ENCODE data around the gene UNC45B.
"Not testable (repeated sequence)": the region's sequence is repeated elsewhere in the genome, so short reads cannot be mapped to it uniquely, and the experiment has no call there.

The UNC45B gene

GRCh38 chr17:35149941-35150340, 2.3 kb downstream of the UNC45B start:
- no peak overlapping the region for H4K91ac ChIP-seq (ENCODE audit: low read length)
- no peak overlapping the region for H2AFZ ChIP-seq (ENCODE audit: low read depth, low read length)
- H3K14ac ChIP-seq (ENCODE audit: low read length in 2 of 2), result no peak overlapping the region
- no peak overlapping the region for H3K9ac ChIP-seq (ENCODE audit: low read length)
- H2BK12ac ChIP-seq (ENCODE audit: low read length in 2 of 2), result no peak overlapping the region
- no peak for DNase-seq
- no peak overlapping the region for H4K8ac ChIP-seq (ENCODE audit: low read length)
- H2BK120ac ChIP-seq (ENCODE audit: low read depth, low read length), result no peak overlapping the region
- H3K4me2 ChIP-seq (ENCODE audit: low read length, poor library complexity, severe bottlenecking), result no peak overlapping the region
- no peak overlapping the region for H3K23ac ChIP-seq (ENCODE audit: low read length in 2 of 2)
- H3K4me1 ChIP-seq (ENCODE audit: control insufficient read depth, insufficient read depth, low read depth, low read length), result no peaks in the 10 kb centered on the region
- no peak overlapping the region for H2BK5ac ChIP-seq (ENCODE audit: low read depth, low read length, poor library complexity, severe bottlenecking)
- H2BK15ac ChIP-seq (ENCODE audit: low read depth, poor library complexity, severe bottlenecking), result no peak overlapping the region
- H3K4me3 ChIP-seq (ENCODE audit: insufficient read depth in 1 of 2, low read depth in 1 of 2, low read length in 2 of 2), result no peak overlapping the region
- WGBS, result 85% methylated on average over 11 of the region's 11 CpGs
- no peaks in the 10 kb centered on the region for H3K36me3 ChIP-seq (ENCODE audit: control insufficient read depth in 1 of 2, insufficient read depth in 2 of 2, low read depth in 1 of 2, low read length in 2 of 2)
- no peak overlapping the region for H3K4ac ChIP-seq (ENCODE audit: low read depth in 1 of 2, low read length in 2 of 2)
- H3K79me1 ChIP-seq (replicated peaks; ENCODE audit: low read length, poor library complexity, severe bottlenecking), result no peaks in the 10 kb centered on the region
- H3K27ac ChIP-seq (ENCODE audit: low read length, poor library complexity, severe bottlenecking), result no peak overlapping the region
- no peaks in the 10 kb centered on the region for H3K9me3 ChIP-seq (ENCODE audit: control insufficient read depth, low read length)
- H2AK5ac ChIP-seq (ENCODE audit: low read length, severe bottlenecking), result no peak overlapping the region
- no peak overlapping the region for H3K18ac ChIP-seq (ENCODE audit: low read depth in 1 of 2, low read length in 2 of 2)
- peaks cover 34 to 44% of the 10 kb centered on the region in 2 experiments for H3K27me3 ChIP-seq (ENCODE audit: control insufficient read depth in 1 of 2, insufficient read depth in 1 of 2, low read length in 2 of 2)

DNA sequence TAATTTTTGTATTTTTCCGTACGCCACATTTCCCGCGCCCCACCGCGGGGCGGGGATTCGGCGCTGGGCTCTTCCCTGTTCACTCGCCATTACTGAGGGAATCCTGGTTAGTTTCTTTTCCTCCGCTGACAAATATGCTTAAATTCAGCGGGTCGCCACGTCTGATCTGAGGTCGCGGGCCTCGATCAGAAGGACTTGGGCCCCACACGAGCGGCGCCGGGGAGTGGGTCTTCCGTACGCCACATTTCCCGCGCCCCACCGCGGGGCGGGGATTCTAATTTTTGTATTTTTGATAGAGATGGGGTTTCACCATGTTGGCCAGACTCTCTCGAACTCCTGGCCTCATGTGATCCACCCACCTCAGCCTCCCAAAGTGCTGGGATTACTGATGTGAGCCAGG, 3.5 kb downstream of the UNC45B start:
- H3K27ac ChIP-seq (ENCODE audit: low read length, poor library complexity, severe bottlenecking); H3K18ac ChIP-seq (ENCODE audit: low read depth in 1 of 2, low read length in 2 of 2); H4K91ac ChIP-seq (ENCODE audit: low read length); H2BK120ac ChIP-seq (ENCODE audit: low read depth, low read length); H4K8ac ChIP-seq (ENCODE audit: low read length); H2BK12ac ChIP-seq (ENCODE audit: low read length in 2 of 2); H3K14ac ChIP-seq (ENCODE audit: low read length in 2 of 2); H3K9ac ChIP-seq (ENCODE audit: low read length); H3K4ac ChIP-seq (ENCODE audit: low read depth in 1 of 2, low read length in 2 of 2); H2BK15ac ChIP-seq (ENCODE audit: low read depth, poor library complexity, severe bottlenecking); DNase-seq; H2BK5ac ChIP-seq (ENCODE audit: low read depth, low read length, poor library complexity, severe bottlenecking); H3K4me1 ChIP-seq (ENCODE audit: control insufficient read depth, insufficient read depth, low read depth, low read length); H3K9me3 ChIP-seq (ENCODE audit: control insufficient read depth, low read length); H3K79me1 ChIP-seq (replicated peaks; ENCODE audit: low read length, poor library complexity, severe bottlenecking); H3K4me3 ChIP-seq (ENCODE audit: insufficient read depth in 1 of 2, low read depth in 1 of 2, low read length in 2 of 2); H3K4me2 ChIP-seq (ENCODE audit: low read length, poor library complexity, severe bottlenecking); H2AK5ac ChIP-seq (ENCODE audit: low read length, severe bottlenecking); H2AFZ ChIP-seq (ENCODE audit: low read depth, low read length); H3K36me3 ChIP-seq (ENCODE audit: control insufficient read depth in 1 of 2, insufficient read depth in 2 of 2, low read depth in 1 of 2, low read length in 2 of 2); H3K23ac ChIP-seq (ENCODE audit: low read length in 2 of 2): not testable (repeated sequence)
- peaks cover 34 to 44% of the 10 kb centered on the region in 2 experiments for H3K27me3 ChIP-seq (ENCODE audit: control insufficient read depth in 1 of 2, insufficient read depth in 1 of 2, low read length in 2 of 2)
- WGBS, result 98% methylated on average over 28 of the region's 29 CpGs

DNA sequence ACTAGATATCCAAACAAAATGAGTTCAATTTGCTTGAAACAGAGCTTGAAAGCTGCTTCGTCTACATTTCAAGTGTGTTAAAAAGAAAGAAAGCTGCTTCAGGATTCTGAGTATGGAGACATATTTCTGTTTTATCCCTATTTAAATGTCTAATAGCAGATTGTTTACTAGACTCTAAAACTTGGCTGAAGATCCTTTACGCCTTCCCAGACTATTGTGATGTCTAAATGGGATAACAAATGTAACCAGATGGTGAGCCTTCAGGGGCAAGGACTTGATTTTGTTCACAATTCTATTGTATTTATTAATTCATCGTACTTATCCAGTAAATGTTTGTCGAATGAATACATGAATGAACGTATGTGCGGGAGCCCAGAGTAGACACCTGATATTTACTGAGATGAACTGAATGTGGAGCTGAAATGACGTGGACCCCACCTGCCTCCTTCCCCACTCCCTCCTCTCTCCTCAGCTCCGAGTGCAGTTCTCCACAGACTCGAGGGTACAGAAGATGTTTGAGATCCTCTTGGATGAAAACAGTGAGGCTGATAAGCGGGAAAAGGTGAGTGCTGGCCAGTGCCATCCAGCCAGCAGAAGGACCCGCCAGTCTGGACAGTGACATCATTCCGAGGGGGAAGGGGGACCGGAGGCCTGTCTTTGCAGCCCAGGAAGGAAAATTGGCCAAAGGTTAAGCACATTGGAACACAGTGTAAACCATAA, 5.0 kb downstream of the UNC45B start:
- Histone ChIP-seq H2BK12ac (ENCODE audit: low read length in 2 of 2) (no peak overlapping the region), H3K4me3 (ENCODE audit: insufficient read depth in 1 of 2, low read depth in 1 of 2, low read length in 2 of 2) (no peak overlapping the region), H3K27me3 (ENCODE audit: control insufficient read depth in 1 of 2, insufficient read depth in 1 of 2, low read length in 2 of 2) (peaks cover 19 to 30% of the 10 kb centered on the region in 2 experiments), H3K4me2 (ENCODE audit: low read length, poor library complexity, severe bottlenecking) (no peak overlapping the region), H3K9ac (ENCODE audit: low read length) (no peak overlapping the region), H4K91ac (ENCODE audit: low read length) (no peak overlapping the region), H2BK120ac (ENCODE audit: low read depth, low read length) (no peak overlapping the region), H3K4me1 (ENCODE audit: control insufficient read depth, insufficient read depth, low read depth, low read length) (no peaks in the 10 kb centered on the region), H3K4ac (ENCODE audit: low read depth in 1 of 2, low read length in 2 of 2) (no peak overlapping the region), H3K23ac (ENCODE audit: low read length in 2 of 2) (no peak overlapping the region), H3K27ac (ENCODE audit: low read length, poor library complexity, severe bottlenecking) (no peak overlapping the region), H2BK15ac (ENCODE audit: low read depth, poor library complexity, severe bottlenecking) (no peak overlapping the region), H2AK5ac (ENCODE audit: low read length, severe bottlenecking) (no peak overlapping the region), H3K18ac (ENCODE audit: low read depth in 1 of 2, low read length in 2 of 2) (no peak overlapping the region), H3K36me3 (ENCODE audit: control insufficient read depth in 1 of 2, insufficient read depth in 2 of 2, low read depth in 1 of 2, low read length in 2 of 2) (no peaks in the 10 kb centered on the region), H3K9me3 (ENCODE audit: control insufficient read depth, low read length) (no peaks in the 10 kb centered on the region), H4K8ac (ENCODE audit: low read length) (no peak overlapping the region), H2AFZ (ENCODE audit: low read depth, low read length) (no peak overlapping the region), H3K14ac (ENCODE audit: low read length in 2 of 2) (no peak overlapping the region), H2BK5ac (ENCODE audit: low read depth, low read length, poor library complexity, severe bottlenecking) (no peak overlapping the region), H3K79me1 (replicated peaks; ENCODE audit: low read length, poor library complexity, severe bottlenecking) (no peaks in the 10 kb centered on the region)
- DNase-seq, result no peak
- 81% methylated on average over 7 of the region's 13 CpGs for WGBS

DNA sequence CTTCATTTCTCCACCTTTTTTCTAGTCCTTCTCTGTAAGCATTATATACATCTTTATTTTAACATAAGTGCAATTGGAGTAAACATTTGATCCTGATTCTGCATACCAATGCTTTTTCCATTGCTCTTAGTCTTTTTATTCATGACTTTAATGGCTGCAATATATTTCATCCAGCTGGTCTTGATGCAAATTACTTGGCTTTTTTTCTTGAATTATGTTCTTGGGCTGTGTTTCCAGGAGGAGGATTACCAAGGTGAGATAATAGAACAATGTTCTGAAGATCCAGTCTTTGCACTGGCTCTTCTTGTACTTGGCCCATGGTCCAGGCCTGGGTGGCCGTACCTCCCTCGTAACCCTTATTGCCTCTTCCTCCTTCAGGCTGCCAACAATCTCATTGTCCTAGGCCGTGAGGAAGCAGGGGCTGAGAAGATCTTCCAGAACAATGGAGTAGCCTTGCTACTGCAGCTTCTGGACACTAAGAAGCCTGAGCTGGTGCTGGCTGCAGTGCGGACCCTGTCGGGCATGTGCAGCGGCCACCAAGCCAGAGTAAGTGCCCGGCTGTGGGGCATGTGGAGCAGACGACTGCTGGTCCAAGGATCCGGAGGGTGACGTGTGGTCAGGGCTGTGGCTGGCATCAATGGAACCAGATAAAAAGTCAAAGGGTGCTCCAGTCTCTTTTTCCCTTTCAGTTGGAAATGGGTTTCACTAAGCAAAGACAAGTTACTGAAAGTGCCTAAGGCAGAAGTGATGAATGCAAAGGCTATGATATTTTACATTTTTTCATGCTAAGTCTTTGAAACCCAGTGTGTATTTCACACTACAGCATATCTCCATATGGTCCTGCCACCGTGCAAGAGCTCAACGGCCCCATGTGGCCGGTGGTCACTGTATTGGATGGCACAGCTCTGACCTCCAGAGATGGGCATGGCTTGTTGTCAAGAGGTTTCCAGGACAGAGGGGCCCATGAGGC, 6.9 kb downstream of the UNC45B start:
- DNase-seq, result no peak
- 89% methylated on average over 13 of the region's 13 CpGs for WGBS
- Histone ChIP-seq H3K4me2 (ENCODE audit: low read length, poor library complexity, severe bottlenecking) (no peak overlapping the region), H3K9me3 (ENCODE audit: control insufficient read depth, low read length) (no peaks in the 10 kb centered on the region), H3K4me1 (ENCODE audit: control insufficient read depth, insufficient read depth, low read depth, low read length) (no peaks in the 10 kb centered on the region), H4K91ac (ENCODE audit: low read length) (no peak overlapping the region), H2BK12ac (ENCODE audit: low read length in 2 of 2) (no peak overlapping the region), H3K23ac (ENCODE audit: low read length in 2 of 2) (peak overlapping the region in 1 of 2 experiments; percentile 48), H4K8ac (ENCODE audit: low read length) (no peak overlapping the region), H2AK5ac (ENCODE audit: low read length, severe bottlenecking) (no peak overlapping the region), H3K9ac (ENCODE audit: low read length) (no peak overlapping the region), H3K14ac (ENCODE audit: low read length in 2 of 2) (no peak overlapping the region), H3K4ac (ENCODE audit: low read depth in 1 of 2, low read length in 2 of 2) (no peak overlapping the region), H2BK5ac (ENCODE audit: low read depth, low read length, poor library complexity, severe bottlenecking) (no peak overlapping the region), H3K27me3 (ENCODE audit: control insufficient read depth in 1 of 2, insufficient read depth in 1 of 2, low read length in 2 of 2) (peaks cover 15 to 18% of the 10 kb centered on the region in 2 experiments), H2BK120ac (ENCODE audit: low read depth, low read length) (no peak overlapping the region), H2AFZ (ENCODE audit: low read depth, low read length) (no peak overlapping the region), H3K4me3 (ENCODE audit: insufficient read depth in 1 of 2, low read depth in 1 of 2, low read length in 2 of 2) (no peak overlapping the region), H3K79me1 (replicated peaks; ENCODE audit: low read length, poor library complexity, severe bottlenecking) (no peaks in the 10 kb centered on the region), H3K27ac (ENCODE audit: low read length, poor library complexity, severe bottlenecking) (no peak overlapping the region), H2BK15ac (ENCODE audit: low read depth, poor library complexity, severe bottlenecking) (no peak overlapping the region), H3K36me3 (ENCODE audit: control insufficient read depth in 1 of 2, insufficient read depth in 2 of 2, low read depth in 1 of 2, low read length in 2 of 2) (no peaks in the 10 kb centered on the region), H3K18ac (ENCODE audit: low read depth in 1 of 2, low read length in 2 of 2) (no peak overlapping the region)

Data from mesenchymal stem cell (in vitro differentiated cells and primary cell).